ENCODE results near the gene CAPN10.
A peak's percentile ranks its signal among the peaks of the same experiment; 100 is the strongest.

Gene CAPN10

GRCh38 chr2:240569998-240570530, 16.5 kb upstream of the CAPN10 start:
- Histone ChIP-seq H2AFZ (no peak overlapping the region), H3K9ac (no peak overlapping the region), H3K36me3 (ENCODE audit: control insufficient read depth, insufficient read depth, low read length) (no peaks in the 10 kb centered on the region), H3K4me3 (ENCODE audit: low read depth, low read length) (no peak overlapping the region), H3K27ac (no peak overlapping the region), H3K4me2 (ENCODE audit: low read length) (peak overlapping the region; percentile 77), H3K79me2 (peaks cover 2% of the 10 kb centered on the region), H3K27me3 (ENCODE audit: control insufficient read depth, insufficient read depth, low read length) (no peaks in the 10 kb centered on the region), H3K4me1 (peaks cover 19% of the 10 kb centered on the region), H3K9me3 (ENCODE audit: control insufficient read depth, low read length) (no peaks in the 10 kb centered on the region)
- TF ChIP-seq, protein P1, sequence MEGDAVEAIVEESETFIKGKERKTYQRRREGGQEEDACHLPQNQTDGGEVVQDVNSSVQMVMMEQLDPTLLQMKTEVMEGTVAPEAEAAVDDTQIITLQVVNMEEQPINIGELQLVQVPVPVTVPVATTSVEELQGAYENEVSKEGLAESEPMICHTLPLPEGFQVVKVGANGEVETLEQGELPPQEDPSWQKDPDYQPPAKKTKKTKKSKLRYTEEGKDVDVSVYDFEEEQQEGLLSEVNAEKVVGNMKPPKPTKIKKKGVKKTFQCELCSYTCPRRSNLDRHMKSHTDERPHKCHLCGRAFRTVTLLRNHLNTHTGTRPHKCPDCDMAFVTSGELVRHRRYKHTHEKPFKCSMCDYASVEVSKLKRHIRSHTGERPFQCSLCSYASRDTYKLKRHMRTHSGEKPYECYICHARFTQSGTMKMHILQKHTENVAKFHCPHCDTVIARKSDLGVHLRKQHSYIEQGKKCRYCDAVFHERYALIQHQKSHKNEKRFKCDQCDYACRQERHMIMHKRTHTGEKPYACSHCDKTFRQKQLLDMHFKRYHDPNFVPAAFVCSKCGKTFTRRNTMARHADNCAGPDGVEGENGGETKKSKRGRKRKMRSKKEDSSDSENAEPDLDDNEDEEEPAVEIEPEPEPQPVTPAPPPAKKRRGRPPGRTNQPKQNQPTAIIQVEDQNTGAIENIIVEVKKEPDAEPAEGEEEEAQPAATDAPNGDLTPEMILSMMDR (IDR thresholded peaks at IDR 0.05): no peak

DNA sequence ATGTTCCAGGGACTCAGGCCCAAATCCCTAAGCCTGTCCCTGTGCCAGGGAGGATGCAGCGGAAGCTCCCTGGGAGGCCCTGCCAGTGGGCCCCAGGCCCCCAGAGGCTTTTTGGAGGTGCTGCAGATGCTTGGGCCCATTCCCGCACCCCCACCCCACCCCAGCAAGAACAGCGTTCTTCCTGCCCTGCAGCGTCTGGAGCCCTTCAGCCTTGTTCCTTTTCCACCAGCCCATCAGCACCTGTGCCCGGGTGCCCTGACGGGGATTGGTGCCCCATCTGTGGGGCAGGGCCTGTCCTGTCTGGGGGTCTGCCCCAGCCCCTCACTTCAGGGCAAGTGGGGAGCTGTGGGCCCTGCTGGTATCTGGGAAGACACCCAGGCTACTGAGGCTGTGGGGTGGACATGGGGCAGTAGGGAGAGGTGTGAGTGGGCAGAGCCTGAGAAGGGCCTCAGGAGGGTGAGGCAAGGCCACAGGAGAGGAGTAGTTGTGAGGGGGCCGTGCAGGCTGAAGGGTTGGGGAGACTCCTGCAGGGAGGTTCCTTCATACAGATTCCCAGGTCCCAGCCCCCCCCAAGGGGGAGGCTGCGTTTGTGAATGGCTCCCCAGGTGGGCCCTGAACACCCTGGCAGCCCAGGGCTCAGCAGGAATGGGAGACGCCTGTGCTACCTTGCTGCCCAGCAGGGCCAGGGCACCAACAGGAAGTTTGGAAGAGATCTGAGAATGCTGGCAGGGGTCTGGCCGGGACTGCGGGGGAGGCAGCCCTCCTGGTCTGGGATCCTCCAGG, 15.8 kb upstream of the CAPN10 start:
- Histone ChIP-seq H3K27me3 (ENCODE audit: control insufficient read depth, insufficient read depth, low read length) (no peaks in the 10 kb centered on the region), H3K79me2 (no peaks in the 10 kb centered on the region), H3K9me3 (ENCODE audit: control insufficient read depth, low read length) (no peaks in the 10 kb centered on the region), H2AFZ (no peak overlapping the region), H3K4me2 (ENCODE audit: low read length) (no peak overlapping the region), H3K4me1 (peaks cover 14% of the 10 kb centered on the region), H3K27ac (no peak overlapping the region), H3K4me3 (ENCODE audit: low read depth, low read length) (no peak overlapping the region), H3K9ac (no peak overlapping the region), H3K36me3 (ENCODE audit: control insufficient read depth, insufficient read depth, low read length) (no peaks in the 10 kb centered on the region)
- TF ChIP-seq, protein P1 (IDR thresholded peaks at IDR 0.05): no peak

DNA sequence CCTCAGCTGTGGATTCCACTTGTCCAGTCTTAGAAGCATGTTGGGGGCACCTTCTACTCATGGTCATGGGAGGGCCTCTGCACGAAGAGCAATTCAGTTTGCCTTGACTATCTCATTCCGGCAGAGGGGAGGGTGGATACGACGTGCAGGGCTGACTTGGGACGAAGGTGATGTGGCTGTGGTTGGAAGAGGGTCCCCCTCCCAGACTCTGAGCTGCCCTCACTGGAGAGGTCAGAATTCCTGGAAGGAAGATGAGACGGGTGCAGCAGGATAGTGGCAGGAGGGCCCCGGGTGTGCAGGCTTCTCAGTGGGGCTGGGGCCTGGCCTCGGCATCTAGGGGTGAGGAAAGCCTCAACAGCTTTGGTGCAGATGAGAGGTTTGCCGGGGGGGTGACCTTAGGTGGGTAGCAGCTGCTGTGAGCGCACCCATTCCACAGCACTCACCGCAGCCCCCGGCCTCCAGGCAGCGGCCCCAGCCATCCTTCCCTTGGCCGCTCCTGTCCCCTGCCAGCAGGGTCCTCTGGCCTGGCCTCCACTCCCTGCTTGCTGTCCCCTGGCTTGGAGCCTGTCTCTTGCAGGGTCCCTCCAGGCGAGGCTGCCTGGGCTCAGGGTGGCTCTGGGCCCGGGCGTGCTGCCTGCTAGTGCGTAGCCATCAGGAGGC, 15.1 kb upstream of the CAPN10 start:
- no peaks in the 10 kb centered on the region for H3K27me3 ChIP-seq (ENCODE audit: control insufficient read depth, insufficient read depth, low read length)
- H3K36me3 ChIP-seq (ENCODE audit: control insufficient read depth, insufficient read depth, low read length): no peaks in the 10 kb centered on the region
- H3K27ac ChIP-seq: no peak overlapping the region
- no peak overlapping the region for H3K4me2 ChIP-seq (ENCODE audit: low read length)
- no peak overlapping the region for H2AFZ ChIP-seq
- H3K4me3 ChIP-seq (ENCODE audit: low read depth, low read length): no peak overlapping the region
- TF ChIP-seq, protein P1 (IDR thresholded peaks at IDR 0.05): no peak
- H3K4me1 ChIP-seq: peaks cover 8% of the 10 kb centered on the region
- no peaks in the 10 kb centered on the region for H3K79me2 ChIP-seq
- no peak overlapping the region for H3K9ac ChIP-seq
- H3K9me3 ChIP-seq (ENCODE audit: control insufficient read depth, low read length): no peaks in the 10 kb centered on the region

- TF ChIP-seq, protein P1 (IDR thresholded peaks at IDR 0.05): no peak
- no peak overlapping the region for H3K4me2 ChIP-seq (ENCODE audit: low read length)
- no peaks in the 10 kb centered on the region for H3K36me3 ChIP-seq (ENCODE audit: control insufficient read depth, insufficient read depth, low read length)
- H3K27me3 ChIP-seq (ENCODE audit: control insufficient read depth, insufficient read depth, low read length): no peaks in the 10 kb centered on the region
- H3K4me3 ChIP-seq (ENCODE audit: low read depth, low read length): no peak overlapping the region
- H3K9ac ChIP-seq: no peak overlapping the region
- H3K79me2 ChIP-seq: no peaks in the 10 kb centered on the region
- no peak overlapping the region for H2AFZ ChIP-seq
- H3K27ac ChIP-seq: no peak overlapping the region
- H3K9me3 ChIP-seq (ENCODE audit: control insufficient read depth, low read length): no peaks in the 10 kb centered on the region
- peaks cover 2% of the 10 kb centered on the region for H3K4me1 ChIP-seq
Measured at GRCh38 chr2:240572141-240573031, 14.1 kb upstream of the CAPN10 start.
